B cell (primary cell): ENCODE measurements around the gene RIC3. TPM values are rescaled to one million over a fixed set of nuclear protein-coding genes. Genes with fewer than 3 reads are reported as not detected.

ENCODE experiments used
- ATAC-seq: fragments of 200-7000 bp; cut with Tn5 transposase; one replicate; pipeline ENCODE4 v1.10.0; 2021; ENCODE audit warnings: low read depth, mild to moderate bottlenecking, moderate number of reproducible peaks, moderate library complexity
- CTCF ChIA-PET: fragments of 350-600 bp; sonication (Branson Sonifier 250); formaldehyde crosslinking; loops from one replicate; lab custom pipeline; 2021; ENCODE audit warnings: antibody characterized with exemption, inconsistent platforms; lab: Charles Lee
- POLR2A ChIA-PET: fragments of 350-600 bp; sonication (Branson Sonifier 250); formaldehyde crosslinking; loops from one replicate; lab custom pipeline; 2021; ENCODE audit warnings: antibody characterized with exemption; lab: Charles Lee
- DNase-seq: peaks from one replicate; pipeline ENCODE4 v3.0.0; 2013
- H2AFZ ChIP-seq: 2 replicates; pipeline ENCODE4 v1.6.1; 2012; ENCODE audit warnings: mild to moderate bottlenecking, low read depth, low read length; ENCODE audit not compliant: insufficient read depth, poor library complexity, severe bottlenecking
- H3K27ac ChIP-seq, 2 donors: 1 replicate in 1 of 2; 2 replicates in 1 of 2; pipeline ENCODE4 v1.5.1; 2012 to 2013; ENCODE audit warnings: low read length in 2 of 2, mild to moderate bottlenecking in 2 of 2, moderate library complexity in 1 of 2
- H3K27me3 ChIP-seq, 4 experiments: fragments of 200-600 bp in 1 of 4; sonication (generic) in 1 of 4; replicated peaks in 1 of 4; 1 replicate in 2 of 4; 2 replicates in 2 of 4; pipeline versions ENCODE4 v1.6.1 to v1.7.0; 2013 to 2016; ENCODE audit warnings: low read length in 3 of 4, mild to moderate bottlenecking in 2 of 4, mixed read lengths in 1 of 4, moderate library complexity in 1 of 4; ENCODE audit not compliant: insufficient read depth in 4 of 4, control insufficient read depth in 3 of 4; ENCODE audit errors: control extremely low read depth in 1 of 4
- H3K36me3 ChIP-seq, 2 experiments: replicated peaks in 1 of 2; 1 replicate in 1 of 2; 2 replicates in 1 of 2; pipeline versions ENCODE4 v1.6.1 to v1.7.1; 2013; ENCODE audit warnings: low read length in 1 of 2; ENCODE audit not compliant: insufficient read depth in 2 of 2, control insufficient read depth in 1 of 2; ENCODE audit errors: control extremely low read depth in 1 of 2, extremely low read depth in 1 of 2
- H3K4me1 ChIP-seq, 2 donors: fragments of 200-600 bp in 1 of 2; sonication (generic) in 1 of 2; 1 replicate in 1 of 2; 2 replicates in 1 of 2; pipeline versions ENCODE4 v1.5.1 to v1.6.1; 2013 to 2017; ENCODE audit warnings: low read length in 2 of 2; ENCODE audit not compliant: control insufficient read depth in 2 of 2, insufficient read depth in 2 of 2
- H3K4me2 ChIP-seq: replicated peaks from 2 replicates; pipeline ENCODE3; 2012; ENCODE audit warnings: mild to moderate bottlenecking, low read depth, low read length; ENCODE audit not compliant: poor library complexity, severe bottlenecking
- H3K4me3 ChIP-seq, 5 experiments: fragments of 200-600 bp in 1 of 5; sonication (generic) in 1 of 5; 1 replicate in 3 of 5; 2 replicates in 2 of 5; pipeline versions ENCODE4 v1.5.1 to v1.7.0; 2011 to 2016; ENCODE audit warnings: low read length in 4 of 5, mild to moderate bottlenecking in 4 of 5, low read depth in 2 of 5, control low read depth in 1 of 5, moderate library complexity in 1 of 5; ENCODE audit not compliant: insufficient read depth in 1 of 5; ENCODE audit errors: control extremely low read depth in 1 of 5, extremely low read depth in 1 of 5
- H3K79me2 ChIP-seq: fragments of 200-600 bp; sonication (generic); one replicate; pipeline ENCODE4 v1.6.0; 2016; ENCODE audit warnings: low read length; ENCODE audit not compliant: control insufficient read depth, insufficient read depth
- H3K9ac ChIP-seq: fragments of 200-600 bp; sonication (generic); 2 replicates; pipeline ENCODE4 v1.6.1; 2017; ENCODE audit warnings: mild to moderate bottlenecking, low read length, moderate library complexity
- H3K9me3 ChIP-seq, 3 donors: one replicate each; pipeline versions ENCODE4 v1.6.1 to v1.7.1; 2013; ENCODE audit warnings: low read length in 2 of 3; ENCODE audit not compliant: control insufficient read depth in 2 of 3, insufficient read depth in 1 of 3; ENCODE audit errors: control extremely low read depth in 1 of 3
- H4K20me1 ChIP-seq: 2 replicates; pipeline ENCODE4 v1.6.0; 2012; ENCODE audit warnings: mild to moderate bottlenecking, low read length; ENCODE audit not compliant: insufficient read depth, control insufficient read depth, poor library complexity, severe bottlenecking
- H3K27ac Mint-ChIP-seq: one replicate; pipeline ENCODE4 v1.8.0; 2021; ENCODE audit warnings: mixed read lengths
- H3K27me3 Mint-ChIP-seq: one replicate; pipeline ENCODE4 v1.8.0; 2021; ENCODE audit warnings: mixed read lengths
- H3K4me1 Mint-ChIP-seq: one replicate; pipeline ENCODE4 v1.8.0; 2021; ENCODE audit warnings: mixed read lengths
- H3K4me3 Mint-ChIP-seq: one replicate; pipeline ENCODE4 v1.8.0; 2021; ENCODE audit warnings: mixed read lengths
- H3K9me3 Mint-ChIP-seq: one replicate; pipeline ENCODE4 v1.8.0; 2022; ENCODE audit warnings: mixed read lengths; ENCODE audit not compliant: insufficient read depth
- EZH2 ChIP-seq: IDR thresholded peaks from 2 replicates; pipeline ENCODE4 v1.6.1; 2012; ENCODE audit warnings: borderline replicate concordance, low read depth, mild to moderate bottlenecking, moderate library complexity, low read length; ENCODE audit not compliant: insufficient read depth, poor library complexity, severe bottlenecking
- WGBS: methylation state at CpG from one replicate; pipeline ENCODE4 v1.1.5; 2013; ENCODE audit warnings: missing lambda C conversion rate; ENCODE audit not compliant: insufficient coverage; 5-methylcytosine and 5-hydroxymethylcytosine counted together
- intact Hi-C: fragments of 100-400 bp; cut with micrococcal nuclease; formaldehyde crosslinking; loops from one replicate; pipeline ENCODE4 v1.10.0; 2022
- polyA plus RNA-seq: library from polyadenylated mRNA; depleted of rRNA; stranded (reverse); fragments of >200 nt; gene quantifications from 2 replicates; pipeline ENCODE4 v1.2.3, GENCODE V29; 2012
- total RNA-seq, 2 donors: library from RNA; stranded (reverse); fragments of 120-200 nt in 1 of 2; gene quantifications; 1 replicate in 1 of 2; 2 replicates in 1 of 2; pipeline versions ENCODE4 v1.2.3 to v1.2.4, GENCODE V29; 2013 to 2022
- TF ChIP-seq, protein P1 (sequence below): fragments of 200-600 bp; IDR thresholded peaks from one replicate; pipeline ENCODE4 v1.8.0; 2022; ENCODE audit warnings: antibody characterized with exemption, mild to moderate bottlenecking

The RIC3 gene
- total and polyA plus RNA-seq, 2 donors (not counting 1 experiment from before 2014, with no cell fraction given) = 62.4 to 74.6 TPM

GRCh38 chr11:8203414-8203715 is 34.5 kb upstream of the RIC3 start:
- TF ChIP-seq EZH2 = no peak
- TF ChIP-seq, protein P1, sequence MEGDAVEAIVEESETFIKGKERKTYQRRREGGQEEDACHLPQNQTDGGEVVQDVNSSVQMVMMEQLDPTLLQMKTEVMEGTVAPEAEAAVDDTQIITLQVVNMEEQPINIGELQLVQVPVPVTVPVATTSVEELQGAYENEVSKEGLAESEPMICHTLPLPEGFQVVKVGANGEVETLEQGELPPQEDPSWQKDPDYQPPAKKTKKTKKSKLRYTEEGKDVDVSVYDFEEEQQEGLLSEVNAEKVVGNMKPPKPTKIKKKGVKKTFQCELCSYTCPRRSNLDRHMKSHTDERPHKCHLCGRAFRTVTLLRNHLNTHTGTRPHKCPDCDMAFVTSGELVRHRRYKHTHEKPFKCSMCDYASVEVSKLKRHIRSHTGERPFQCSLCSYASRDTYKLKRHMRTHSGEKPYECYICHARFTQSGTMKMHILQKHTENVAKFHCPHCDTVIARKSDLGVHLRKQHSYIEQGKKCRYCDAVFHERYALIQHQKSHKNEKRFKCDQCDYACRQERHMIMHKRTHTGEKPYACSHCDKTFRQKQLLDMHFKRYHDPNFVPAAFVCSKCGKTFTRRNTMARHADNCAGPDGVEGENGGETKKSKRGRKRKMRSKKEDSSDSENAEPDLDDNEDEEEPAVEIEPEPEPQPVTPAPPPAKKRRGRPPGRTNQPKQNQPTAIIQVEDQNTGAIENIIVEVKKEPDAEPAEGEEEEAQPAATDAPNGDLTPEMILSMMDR = no peak
- H3K4me1 ChIP-seq = peaks cover 63 to 64% of the 10 kb centered on the region in 2 donors
- peak overlapping the region; percentile 65 to 82 for H3K27ac ChIP-seq
- H3K4me3 ChIP-seq = no peak overlapping the region
- DNase-seq (no peak), ATAC-seq (no peak)
- peak overlapping the region; percentile 87 for H3K27ac Mint-ChIP-seq
- intact Hi-C loops = loop anchor here (10.0 kb wide), 2 partner anchors 309 to 761 kb away; partner anchors contain the start of gene TMEM9B
- no peak overlapping the region for H3K9ac ChIP-seq
- H3K79me2 ChIP-seq = peaks cover 16% of the 10 kb centered on the region
- no peaks in the 10 kb centered on the region for H4K20me1 ChIP-seq
- 92% methylated on average over 2 of the region's 2 CpGs for WGBS
- peaks cover 68% of the 10 kb centered on the region for H3K4me1 Mint-ChIP-seq
- no peak overlapping the region for H2AFZ ChIP-seq
- H3K4me2 ChIP-seq = peak overlapping the region; percentile 72
- H3K9me3 ChIP-seq = no peaks in the 10 kb centered on the region
- H3K9me3 Mint-ChIP-seq = no peaks in the 10 kb centered on the region
- H3K27me3 Mint-ChIP-seq = no peaks in the 10 kb centered on the region
- POLR2A ChIA-PET = no interaction called here
- H3K4me3 Mint-ChIP-seq = peak overlapping the region; percentile 42
- H3K27me3 ChIP-seq = no peaks in the 10 kb centered on the region
- H3K36me3 ChIP-seq = no peaks in the 10 kb centered on the region
- CTCF ChIA-PET = interaction anchor here (1.7 to 17.7 kb wide), 4 partner anchors 7 to 364 kb away, joined by 5 to 327 read pairs (median 12); partner anchors contain the start of gene LMO1

DNA sequence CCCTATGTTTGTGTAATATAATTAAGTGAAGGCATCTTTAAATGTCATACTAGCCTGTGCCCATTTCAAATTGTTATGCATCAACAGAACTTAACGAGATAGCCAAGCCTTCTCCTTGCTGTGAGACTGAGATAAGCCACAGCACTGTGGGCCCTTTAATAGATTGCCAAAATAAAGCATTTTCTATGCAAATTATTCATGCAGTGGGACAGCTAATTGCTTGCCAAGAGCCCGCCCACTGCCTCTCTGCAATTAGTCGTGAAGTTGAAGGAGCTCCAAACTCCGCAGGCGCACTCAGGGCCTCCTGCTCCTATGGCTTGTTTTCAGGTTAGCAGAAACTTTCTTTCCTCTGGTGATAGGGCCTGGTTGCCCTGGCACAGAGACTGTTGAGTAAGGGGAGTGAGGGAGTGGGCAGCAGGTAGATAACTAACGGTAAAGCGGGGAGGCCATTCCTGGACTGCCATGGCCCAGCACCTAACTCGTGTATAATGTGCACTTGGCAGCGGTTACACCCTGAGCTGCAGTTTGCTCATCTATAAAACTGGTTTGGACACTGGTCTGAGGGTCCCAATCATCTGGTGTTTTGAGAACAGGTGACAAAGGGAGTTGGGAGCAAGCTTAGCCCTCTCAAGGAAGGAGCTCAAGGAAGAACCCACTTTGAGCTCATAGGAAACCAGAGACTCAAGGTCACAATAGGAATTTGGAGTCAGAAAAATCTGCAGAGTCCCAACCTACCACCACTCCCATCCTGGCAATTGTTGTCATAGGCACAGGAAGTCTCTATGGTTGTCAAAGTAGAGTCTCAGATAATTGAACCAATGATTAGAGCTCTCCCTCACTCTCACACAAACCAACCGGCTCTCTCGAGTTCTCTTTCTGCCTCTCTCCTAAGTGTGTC is 33.9 kb upstream of the RIC3 start:
- no peaks in the 10 kb centered on the region for H3K27me3 ChIP-seq
- peaks cover 66% of the 10 kb centered on the region for H3K4me1 Mint-ChIP-seq
- 72% methylated on average over 9 of the region's 11 CpGs for WGBS
- no peak for DNase-seq
- H4K20me1 ChIP-seq = no peaks in the 10 kb centered on the region
- H3K9me3 Mint-ChIP-seq = no peaks in the 10 kb centered on the region
- H3K9ac ChIP-seq = peak overlapping the region; percentile 27
- H3K9me3 ChIP-seq = no peaks in the 10 kb centered on the region
- H3K4me3 Mint-ChIP-seq = peak overlapping the region; percentile 65
- peak overlapping the region; percentile 87 for H3K27ac Mint-ChIP-seq
- CTCF ChIA-PET = interaction anchor here (1.0 to 17.7 kb wide), 9 partner anchors 7 to 364 kb away, joined by 3 to 327 read pairs (median 5); partner anchors contain the start of gene LMO1
- POLR2A ChIA-PET = no interaction called here
- H3K4me1 ChIP-seq = peaks cover 63 to 66% of the 10 kb centered on the region in 2 donors
- H3K36me3 ChIP-seq = no peaks in the 10 kb centered on the region
- peak overlapping the region in 2 of 5 experiments; percentile 15 to 21 for H3K4me3 ChIP-seq
- no peak overlapping the region for H2AFZ ChIP-seq
- no peaks in the 10 kb centered on the region for H3K27me3 Mint-ChIP-seq
- H3K27ac ChIP-seq = peak overlapping the region; percentile 65 to 82
- TF ChIP-seq EZH2 = no peak
- TF ChIP-seq, protein P1 = no peak
- peaks cover 16% of the 10 kb centered on the region for H3K79me2 ChIP-seq
- intact Hi-C loops = loop anchor here (1.0 to 10.0 kb wide), 4 partner anchors 10 to 762 kb away; partner anchors contain the start of genes RIC3 and TMEM9B
- peak overlapping the region; percentile 72 for H3K4me2 ChIP-seq
- ATAC-seq = no peak
